NCI-H82 (cell line): Measurements from ENCODE around the gene DHX29.
"Not testable (repeated sequence)": the region's sequence is repeated elsewhere in the genome, so short reads cannot be mapped to it uniquely, and the experiment has no call there.

Experiments used
- DNase-seq: peaks from one replicate; lab custom pipeline; 2025; lab: John Stamatoyannopoulos, UW

The DHX29 gene, protein sequence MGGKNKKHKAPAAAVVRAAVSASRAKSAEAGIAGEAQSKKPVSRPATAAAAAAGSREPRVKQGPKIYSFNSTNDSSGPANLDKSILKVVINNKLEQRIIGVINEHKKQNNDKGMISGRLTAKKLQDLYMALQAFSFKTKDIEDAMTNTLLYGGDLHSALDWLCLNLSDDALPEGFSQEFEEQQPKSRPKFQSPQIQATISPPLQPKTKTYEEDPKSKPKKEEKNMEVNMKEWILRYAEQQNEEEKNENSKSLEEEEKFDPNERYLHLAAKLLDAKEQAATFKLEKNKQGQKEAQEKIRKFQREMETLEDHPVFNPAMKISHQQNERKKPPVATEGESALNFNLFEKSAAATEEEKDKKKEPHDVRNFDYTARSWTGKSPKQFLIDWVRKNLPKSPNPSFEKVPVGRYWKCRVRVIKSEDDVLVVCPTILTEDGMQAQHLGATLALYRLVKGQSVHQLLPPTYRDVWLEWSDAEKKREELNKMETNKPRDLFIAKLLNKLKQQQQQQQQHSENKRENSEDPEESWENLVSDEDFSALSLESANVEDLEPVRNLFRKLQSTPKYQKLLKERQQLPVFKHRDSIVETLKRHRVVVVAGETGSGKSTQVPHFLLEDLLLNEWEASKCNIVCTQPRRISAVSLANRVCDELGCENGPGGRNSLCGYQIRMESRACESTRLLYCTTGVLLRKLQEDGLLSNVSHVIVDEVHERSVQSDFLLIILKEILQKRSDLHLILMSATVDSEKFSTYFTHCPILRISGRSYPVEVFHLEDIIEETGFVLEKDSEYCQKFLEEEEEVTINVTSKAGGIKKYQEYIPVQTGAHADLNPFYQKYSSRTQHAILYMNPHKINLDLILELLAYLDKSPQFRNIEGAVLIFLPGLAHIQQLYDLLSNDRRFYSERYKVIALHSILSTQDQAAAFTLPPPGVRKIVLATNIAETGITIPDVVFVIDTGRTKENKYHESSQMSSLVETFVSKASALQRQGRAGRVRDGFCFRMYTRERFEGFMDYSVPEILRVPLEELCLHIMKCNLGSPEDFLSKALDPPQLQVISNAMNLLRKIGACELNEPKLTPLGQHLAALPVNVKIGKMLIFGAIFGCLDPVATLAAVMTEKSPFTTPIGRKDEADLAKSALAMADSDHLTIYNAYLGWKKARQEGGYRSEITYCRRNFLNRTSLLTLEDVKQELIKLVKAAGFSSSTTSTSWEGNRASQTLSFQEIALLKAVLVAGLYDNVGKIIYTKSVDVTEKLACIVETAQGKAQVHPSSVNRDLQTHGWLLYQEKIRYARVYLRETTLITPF (N-terminal part only)

GRCh38 chr5:55307383-55308253, at the start of gene DHX29, which contains the start of gene MTREX:
DHX29 (minus strand) TSS chr5:55307694; CDS start chr5:55307573, 121 bp downstream.
MTREX (plus strand) TSS chr5:55307989; CDS start chr5:55308014, 25 bp downstream.
- DNase-seq, result peak; percentile 95

- DNase-seq, result no peak
Observed at GRCh38 chr5:55356896-55357295, 49.4 kb upstream of the DHX29 start.

DNA sequence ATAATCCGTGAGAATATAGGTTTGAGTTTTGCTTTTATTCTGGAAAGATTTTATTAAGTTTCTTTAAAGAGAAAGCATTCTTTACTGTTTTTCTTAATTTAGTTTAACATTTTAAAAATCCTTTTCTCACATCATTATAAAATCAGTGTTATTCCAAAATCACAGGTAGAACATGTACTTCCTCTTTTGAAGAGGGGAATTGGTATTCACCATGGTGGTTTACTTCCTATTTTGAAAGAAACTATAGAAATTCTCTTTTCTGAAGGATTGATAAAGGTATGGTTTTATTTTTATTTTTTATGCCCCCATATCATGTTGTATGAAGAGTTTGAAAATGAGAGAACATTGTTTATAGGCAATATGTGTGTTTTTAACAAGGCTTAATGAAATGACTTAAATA, 43.3 kb upstream of the DHX29 start:
- DNase-seq, result no peak

DNA sequence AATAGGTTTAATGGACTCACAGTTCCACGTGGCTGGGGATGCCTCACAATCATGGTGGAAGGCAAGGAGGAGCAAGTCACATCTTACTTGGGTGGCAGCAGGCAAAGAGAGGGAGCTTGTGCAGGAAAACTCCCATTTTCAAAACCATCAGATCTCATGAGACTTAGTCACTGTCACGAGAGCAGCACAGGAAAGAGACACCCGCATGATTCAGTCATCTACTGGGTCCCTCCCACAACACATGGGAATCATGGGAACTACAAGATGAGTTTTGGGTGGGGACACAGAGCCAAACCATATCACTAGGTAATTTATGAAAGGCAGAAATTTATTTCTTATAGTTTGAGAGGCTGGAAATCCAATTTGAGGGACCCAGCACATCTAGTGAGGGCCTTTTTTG, 40.3 kb upstream of the DHX29 start:
- no peak for DNase-seq

GRCh38 chr5:55345327-55345726, 37.8 kb upstream of the DHX29 start:
- no peak for DNase-seq

DNA sequence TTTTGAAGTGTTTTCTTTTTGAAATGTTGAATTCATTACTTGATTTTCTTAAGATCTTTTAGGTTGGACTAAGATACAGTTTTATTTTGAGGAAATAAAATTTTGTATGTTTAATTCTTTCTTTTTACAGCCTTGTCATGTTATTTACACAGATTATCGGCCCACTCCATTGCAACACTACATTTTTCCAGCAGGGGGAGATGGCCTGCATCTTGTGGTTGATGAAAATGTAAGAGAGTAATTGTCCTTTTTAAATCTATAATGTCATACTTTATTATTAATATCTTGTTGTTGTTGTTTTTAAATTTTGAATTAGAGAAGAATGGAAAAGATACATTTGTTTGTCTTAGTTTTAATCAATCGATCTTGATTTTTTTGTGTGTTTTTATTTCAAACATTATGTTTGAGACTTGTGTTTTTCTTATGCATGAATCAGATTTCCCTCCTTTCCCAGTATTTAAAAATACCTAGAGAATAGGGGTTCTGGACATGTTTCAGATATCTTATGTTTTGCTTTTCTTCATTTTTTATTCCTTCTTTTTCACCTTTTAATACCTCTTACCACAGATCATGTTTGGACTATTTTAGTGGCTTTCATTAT, 37.0 kb upstream of the DHX29 start:
- DNase-seq, result peak; percentile 35

GRCh38 chr5:55343609-55344008, 36.1 kb upstream of the DHX29 start:
- DNase-seq, result no peak

DNA sequence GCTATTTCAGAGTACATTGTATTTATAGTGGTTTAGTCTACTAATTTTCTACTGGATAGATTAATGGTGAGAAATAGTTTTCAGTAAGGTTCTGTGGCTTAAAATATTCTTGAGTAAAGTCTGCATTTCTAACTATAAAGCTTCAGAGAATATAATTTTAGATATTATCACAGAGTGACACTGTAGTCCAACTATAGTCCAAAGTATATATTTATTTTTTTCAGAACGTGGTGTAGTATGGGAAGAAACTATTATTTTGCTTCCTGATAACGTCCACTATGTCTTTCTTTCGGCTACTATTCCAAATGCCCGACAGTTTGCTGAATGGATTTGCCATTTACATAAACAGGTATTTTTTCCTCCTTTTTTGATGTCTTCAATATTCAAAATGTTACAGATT, 35.6 kb upstream of the DHX29 start:
- DNase-seq, result no peak

DNA sequence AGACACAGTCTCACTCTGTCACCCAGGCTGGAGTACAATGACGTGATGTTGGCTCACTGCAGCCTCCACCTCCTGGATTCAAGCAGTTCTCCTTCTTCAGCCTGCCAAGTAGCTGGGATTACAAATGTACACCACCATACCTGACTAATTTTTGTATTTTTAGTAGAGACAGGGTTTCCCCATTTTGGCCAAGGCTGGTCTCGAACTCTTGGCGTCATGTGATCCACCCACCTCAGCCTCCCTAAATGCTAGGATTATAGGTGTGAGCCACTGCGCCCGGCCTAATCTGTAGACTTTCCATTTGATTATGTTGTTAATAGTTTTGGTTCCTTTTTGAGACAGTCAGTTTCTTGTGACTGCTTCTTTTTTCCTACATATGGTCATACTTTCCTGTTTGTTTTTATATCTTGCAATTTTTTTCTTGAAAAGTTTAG, 31.3 kb upstream of the DHX29 start:
- DNase-seq, result no peak

DNA sequence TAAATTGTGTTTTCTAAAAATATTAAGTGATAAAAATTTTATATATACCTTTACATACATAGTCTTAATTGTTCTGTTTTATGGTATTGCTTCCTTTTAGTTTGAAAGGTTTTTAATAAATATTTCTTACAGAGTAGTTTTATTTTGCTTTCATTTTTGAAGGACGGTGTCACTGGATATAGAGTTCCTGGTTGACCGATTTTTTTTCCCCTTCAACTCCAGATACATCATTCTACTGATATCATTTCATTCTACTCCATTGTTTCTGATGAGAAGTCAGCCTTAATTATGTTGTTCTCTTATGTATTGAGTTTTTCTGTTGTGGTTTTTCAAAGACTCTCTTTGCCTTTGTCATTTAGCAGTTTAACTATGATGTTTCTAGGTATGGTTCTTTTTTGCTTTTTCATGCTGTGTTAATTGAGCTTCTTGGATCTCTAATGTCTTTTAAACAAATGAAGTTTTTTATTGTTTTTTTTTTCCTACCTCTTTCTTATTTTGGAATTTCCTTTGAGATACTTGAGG, 30.7 kb upstream of the DHX29 start:
- DNase-seq, result no peak

GRCh38 chr5:55333811-55334210, 26.3 kb upstream of the DHX29 start:
- no peak for DNase-seq

DNA sequence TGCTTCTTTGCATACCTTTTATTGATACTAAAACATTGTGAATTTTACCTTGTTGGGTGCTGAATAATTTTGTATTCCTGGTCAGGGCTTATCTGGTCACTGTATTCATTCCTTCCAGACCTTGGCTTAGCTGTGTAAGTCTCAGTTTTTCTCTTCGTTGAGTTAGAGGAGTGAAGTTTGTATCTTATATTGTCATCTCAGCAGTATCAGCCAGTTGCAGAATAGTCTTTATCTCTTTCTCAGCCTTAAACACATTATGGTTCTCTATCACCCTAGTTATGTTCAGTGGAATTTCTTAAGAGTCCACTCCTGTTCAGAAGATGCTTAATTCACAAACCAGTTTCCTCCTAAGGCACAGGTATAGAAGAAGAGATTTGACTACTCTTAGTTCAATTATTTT, 25.5 kb upstream of the DHX29 start:
- no peak for DNase-seq

- no peak for DNase-seq
Observed at GRCh38 chr5:55331321-55331720, 23.8 kb upstream of the DHX29 start.

DNA sequence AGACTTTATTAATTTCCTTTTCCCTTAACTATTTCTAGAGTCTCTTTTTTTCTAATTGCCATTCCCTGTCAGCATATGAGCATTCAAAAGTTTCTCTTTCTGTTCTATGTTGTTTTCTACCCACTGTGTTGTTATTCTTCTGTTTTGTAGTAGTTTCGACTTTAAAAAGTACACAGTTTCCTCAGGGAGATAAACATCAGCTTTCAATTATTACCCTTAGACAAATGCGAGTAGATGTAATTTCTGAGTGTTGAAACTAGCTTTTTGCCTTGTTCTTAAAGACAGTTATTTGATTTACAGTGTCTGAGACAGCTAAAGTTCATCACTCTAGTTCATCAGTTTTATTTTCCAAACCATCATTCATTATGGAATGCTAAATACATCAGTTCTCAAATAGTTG, 19.8 kb upstream of the DHX29 start:
- DNase-seq, result no peak

DNA sequence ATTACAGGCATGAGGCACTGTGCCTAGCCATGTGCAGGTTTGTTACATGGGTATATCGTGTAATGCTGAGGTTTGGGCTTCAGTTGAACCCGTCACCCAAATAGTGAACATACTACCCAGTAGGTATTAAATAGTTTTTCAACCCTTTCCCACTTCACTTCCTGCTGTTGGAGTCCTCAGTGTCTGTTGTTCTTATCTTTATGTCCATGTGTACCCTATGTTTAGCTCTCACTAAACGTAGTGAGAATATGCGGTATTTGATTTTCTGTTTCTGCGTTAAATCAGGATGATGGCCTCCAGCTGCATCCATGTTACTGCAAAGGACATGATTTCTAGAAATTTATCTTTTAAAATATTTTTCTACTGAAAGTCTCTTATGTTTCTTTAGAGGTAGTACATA, 18.1 kb upstream of the DHX29 start:
- no peak for DNase-seq

- DNase-seq, result peak; percentile 22
Observed at GRCh38 chr5:55324815-55325418, 17.4 kb upstream of the DHX29 start.

- DNase-seq, result no peak
Observed at GRCh38 chr5:55324006-55324405, 16.5 kb upstream of the DHX29 start.

DNA sequence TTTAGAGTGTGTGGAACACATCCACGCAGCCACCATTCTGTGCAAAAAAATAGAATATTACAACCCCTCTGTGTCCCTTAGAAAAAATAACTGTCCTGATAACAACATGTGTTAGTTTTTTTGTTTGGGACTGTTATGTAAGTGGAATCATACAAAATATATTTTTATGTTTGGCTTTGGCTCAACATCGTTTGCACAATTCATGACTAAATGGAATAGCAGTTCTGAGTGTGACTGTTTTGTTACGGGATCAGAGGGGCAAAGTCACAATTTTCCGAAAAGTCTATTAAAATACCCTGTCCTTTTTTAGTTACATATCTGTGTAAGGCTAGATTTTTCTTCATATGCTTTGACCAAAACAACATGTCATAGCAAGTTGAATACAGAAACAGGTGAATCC, 13.1 kb upstream of the DHX29 start:
- no peak for DNase-seq

GRCh38 chr5:55319491-55319890, 12.0 kb upstream of the DHX29 start:
- DNase-seq, result no peak

- not testable (repeated sequence) for DNase-seq
Observed at GRCh38 chr5:55318237-55318636, 10.7 kb upstream of the DHX29 start.
